Measurements from ENCODE around the gene B3GAT1.
"Not testable (repeated sequence)": the region's sequence is repeated elsewhere in the genome, so short reads cannot be mapped to it uniquely, and the experiment has no call there.

Gene B3GAT1

GRCh38 chr11:134355656-134356055 lies 56.4 kb downstream of the B3GAT1 start:
- no peak for DNase-seq (ENCODE audit: low read depth, low spot score)

DNA sequence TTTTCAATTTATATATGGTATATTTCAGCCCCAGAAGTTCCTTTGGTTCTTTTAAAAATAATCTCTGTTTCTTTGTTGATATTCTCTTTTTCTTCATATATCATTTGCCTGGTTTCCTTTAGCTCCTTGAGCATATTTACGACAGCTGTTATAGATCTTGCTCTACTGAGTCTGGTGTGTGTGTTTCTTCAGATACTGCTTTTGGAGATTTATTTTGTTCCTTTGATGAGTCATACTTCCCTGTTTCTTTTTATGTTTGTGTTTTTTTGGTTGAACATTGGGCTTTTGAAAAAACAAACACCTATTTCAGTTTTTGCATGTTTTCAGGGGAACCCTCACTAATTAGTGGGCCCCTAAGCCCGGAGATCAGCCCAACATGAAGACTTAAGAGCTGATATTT lies 56.9 kb downstream of the B3GAT1 start:
- no peak for DNase-seq (ENCODE audit: low read depth, low spot score)

GRCh38 chr11:134352111-134352510 lies 59.9 kb downstream of the B3GAT1 start:
- DNase-seq (ENCODE audit: low read depth, low spot score), result no peak

DNA sequence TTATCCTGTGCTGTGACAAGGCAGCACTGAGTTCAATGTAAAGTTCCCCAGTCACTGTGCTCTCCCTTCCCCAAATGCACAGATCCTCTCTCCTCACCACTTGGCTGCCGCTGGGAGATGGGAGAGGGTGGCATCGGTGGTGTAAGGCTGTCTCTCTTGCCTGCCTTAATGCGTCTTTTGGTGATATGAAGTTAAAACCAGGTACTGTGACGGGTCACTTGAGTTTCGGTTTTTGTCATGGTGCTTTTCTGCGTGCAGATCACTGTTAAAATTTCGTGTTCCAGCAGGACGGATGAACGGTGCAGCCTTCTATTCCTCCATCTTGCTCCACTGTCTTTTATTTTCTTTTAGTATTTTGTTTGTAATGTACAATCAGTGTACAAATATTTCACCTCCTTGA lies 61.7 kb downstream of the B3GAT1 start:
- DNase-seq (ENCODE audit: low read depth, low spot score), result no peak

GRCh38 chr11:134349802-134350355 lies 62.2 kb downstream of the B3GAT1 start:
- DNase-seq (ENCODE audit: low read depth, low spot score), result no peak

- no peak for DNase-seq (ENCODE audit: low read depth, low spot score)
Measured at GRCh38 chr11:134349109-134349801, 62.8 kb downstream of the B3GAT1 start.

GRCh38 chr11:134347441-134347840 lies 64.6 kb downstream of the B3GAT1 start:
- no peak for DNase-seq (ENCODE audit: low read depth, low spot score)

- no peak for DNase-seq (ENCODE audit: low read depth, low spot score)
Measured at GRCh38 chr11:134346976-134347350, 65.1 kb downstream of the B3GAT1 start.

DNA sequence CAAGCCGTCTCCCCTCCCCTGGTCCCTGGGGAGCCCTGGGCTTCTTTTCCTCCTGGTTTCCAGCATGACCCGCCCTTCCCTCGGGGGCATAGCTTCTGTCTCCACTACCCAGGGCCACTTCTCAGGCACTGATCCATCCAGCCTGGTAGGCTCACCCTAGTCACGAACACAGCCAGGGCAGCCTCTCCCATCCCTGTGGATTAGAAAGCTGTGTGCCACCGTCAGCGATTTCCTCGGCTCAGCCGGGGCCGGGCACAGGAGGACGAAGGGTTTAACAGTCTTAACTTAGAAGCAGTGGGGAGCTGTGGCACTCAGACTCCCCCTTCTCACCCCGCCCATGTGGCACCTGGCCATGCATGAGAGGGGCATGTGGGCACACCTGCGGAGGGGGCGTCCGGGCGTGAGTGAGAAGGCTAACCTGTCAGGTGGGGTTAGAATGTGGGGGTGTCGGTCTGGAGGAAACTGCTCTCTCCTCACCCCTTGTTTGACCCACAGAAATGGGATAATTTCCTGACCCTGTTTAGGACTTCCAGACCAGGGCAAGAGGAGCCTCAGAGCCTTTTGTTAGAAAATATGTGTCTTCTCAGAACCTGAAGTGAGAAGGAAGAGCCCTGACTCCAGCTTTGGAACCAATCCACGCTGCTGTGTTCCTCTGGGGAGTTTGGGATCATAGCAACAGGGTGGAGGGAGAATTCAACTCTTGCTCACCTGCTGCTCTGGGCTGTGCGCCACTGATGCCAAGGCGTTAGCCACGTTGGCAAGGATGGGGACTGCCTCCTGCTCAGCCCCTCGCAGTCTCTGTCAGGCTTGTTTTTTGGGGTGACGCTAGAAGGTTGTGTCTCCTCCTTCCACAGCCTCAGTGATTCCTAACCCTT lies 65.7 kb downstream of the B3GAT1 start:
- DNase-seq (ENCODE audit: low read depth, low spot score), result no peak

DNA sequence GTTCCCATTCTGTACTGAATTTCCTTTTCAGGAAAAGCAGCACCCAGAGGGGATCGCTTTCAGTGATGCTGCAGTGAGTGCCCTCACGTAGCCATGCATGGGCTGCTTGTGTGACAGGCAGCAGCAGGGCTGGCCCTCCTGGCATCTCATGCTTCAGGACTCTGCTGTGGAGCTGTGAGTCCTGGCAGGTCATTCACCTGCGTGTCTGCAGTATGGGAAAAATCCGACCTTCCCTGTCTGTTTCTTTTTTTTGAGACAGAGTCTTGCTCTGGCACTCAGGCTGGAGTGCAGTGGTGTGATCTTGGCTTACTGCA lies 66.8 kb downstream of the B3GAT1 start:
- no peak for DNase-seq (ENCODE audit: low read depth, low spot score)

DNA sequence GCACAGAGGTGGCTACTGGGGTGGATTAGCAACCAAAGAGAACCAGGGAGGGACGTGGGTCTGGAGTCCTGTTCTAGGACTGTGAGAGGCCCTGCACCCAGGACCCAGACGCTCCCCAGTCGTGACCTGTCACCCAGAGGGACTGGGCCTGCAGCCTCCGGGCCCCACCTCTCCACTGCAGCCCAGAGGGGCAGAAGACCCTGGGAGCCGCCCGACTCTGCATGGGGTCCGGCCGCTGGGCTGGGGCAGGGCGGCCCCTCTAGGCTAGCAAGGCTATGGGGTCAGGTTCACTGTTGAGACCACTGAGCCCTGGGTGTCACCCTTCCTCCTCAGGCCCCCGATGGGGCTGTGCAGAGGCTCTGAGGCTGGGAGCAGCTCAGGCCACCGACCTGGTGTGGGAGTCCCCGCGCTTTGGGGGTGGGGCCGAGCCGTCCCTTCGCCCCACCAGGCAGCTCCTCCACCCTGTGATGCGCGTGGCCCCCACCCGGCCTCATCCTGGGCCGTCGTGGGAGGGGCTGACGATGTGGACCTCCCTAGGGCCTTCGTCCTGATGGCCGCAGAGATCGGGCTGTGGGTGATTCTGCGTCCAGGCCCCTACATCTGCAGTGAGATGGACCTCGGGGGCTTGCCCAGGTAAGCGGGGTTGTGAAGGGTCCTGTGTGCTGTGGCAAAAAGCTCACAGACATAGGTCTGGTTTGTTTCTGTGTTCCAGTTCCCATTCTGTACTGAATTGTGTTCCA lies 67.4 kb downstream of the B3GAT1 start:
- DNase-seq (ENCODE audit: low read depth, low spot score), result not testable (repeated sequence)

DNA sequence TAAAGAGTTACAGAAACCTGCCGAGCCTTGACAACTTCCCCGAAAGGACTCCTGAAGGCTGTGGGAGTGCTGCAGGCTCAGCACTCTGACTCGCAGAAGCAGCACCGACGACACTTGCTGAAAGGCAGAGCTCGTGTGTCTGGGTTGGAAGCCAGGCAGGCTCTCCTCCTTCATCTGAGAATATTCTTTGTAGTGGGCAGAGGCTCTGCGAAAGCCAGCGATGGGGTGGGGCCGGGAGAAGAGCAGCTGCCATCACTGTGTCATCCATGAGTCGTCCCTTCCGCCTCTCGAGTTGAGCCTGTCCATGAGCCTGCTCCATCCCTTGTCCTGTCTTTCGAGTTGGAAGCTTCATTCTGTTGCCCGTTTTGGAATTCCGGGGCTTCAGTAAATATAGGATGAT lies 68.4 kb downstream of the B3GAT1 start:
- no peak for DNase-seq (ENCODE audit: low read depth, low spot score)

DNA sequence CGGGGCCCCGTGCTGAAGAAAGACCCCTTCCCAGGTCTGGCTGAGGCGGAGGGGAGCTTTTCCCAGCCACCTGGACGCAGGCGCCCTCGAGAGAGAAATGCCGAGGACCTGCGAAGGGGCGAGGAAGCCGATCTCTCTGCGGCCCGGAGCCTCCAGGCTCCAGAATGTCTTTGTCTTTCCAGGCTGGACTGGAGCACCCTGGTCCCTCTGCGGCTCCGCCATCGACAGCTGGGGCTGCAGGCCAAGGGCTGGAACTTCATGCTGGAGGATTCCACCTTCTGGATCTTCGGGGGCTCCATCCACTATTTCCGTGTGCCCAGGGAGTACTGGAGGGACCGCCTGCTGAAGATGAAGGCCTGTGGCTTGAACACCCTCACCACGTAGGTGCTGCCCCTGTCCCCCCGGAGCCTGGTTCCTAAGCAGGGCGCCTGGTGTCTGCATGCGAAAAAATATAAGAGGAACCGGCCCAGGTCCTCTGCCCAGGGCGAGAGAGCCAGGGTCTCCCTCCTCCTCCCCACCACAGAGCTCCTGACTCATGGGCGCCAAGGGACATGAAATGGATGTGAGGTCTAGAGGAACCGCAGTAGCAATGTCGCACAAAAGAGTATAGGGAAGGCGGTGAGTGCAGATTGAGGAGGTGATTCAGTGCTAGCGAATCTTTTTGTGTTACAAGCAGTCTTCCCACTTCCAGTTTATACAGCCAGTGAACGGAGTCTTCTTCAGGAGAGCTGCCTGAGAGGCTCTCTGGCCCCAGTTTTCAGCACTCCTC lies 69.3 kb downstream of the B3GAT1 start:
- DNase-seq (ENCODE audit: low read depth, low spot score), result no peak

DNA sequence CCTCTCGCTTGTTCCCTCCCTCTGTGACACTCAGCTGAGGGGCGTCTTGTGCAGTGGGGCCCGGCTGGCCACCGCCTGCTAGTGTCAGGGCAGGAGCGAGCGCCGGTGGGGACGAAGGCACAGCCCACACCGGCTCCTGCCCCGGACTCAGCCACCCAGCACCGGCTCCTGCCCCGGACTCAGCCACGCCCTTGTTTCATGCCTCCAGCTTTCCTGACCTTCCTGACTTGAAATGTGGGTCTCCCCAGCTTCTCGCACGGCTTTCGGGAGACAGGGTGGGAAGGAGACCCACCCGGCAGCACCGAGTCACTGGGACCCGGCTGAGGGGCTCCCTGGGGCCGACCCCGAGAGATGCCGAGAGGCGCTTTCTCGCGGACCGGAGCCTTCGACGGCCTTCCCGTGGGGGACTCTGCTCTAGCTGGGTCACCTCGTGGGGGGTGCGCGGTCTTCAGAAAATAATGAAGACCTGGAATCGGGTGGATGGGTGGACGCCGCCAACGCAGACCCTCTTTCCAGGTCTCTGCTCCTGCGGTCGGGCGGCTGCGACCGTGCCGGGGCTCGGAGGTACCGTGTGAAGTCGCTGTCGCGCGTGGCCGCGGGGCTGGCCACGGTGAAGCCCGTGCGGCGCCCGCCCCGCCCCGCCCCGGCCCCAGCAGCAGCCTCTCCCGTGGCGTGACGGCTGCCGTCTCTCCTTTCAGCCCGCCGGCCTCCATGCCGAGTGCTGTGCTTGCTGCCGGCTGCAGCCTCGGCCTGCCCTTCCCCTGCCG lies 70.1 kb downstream of the B3GAT1 start:
- no peak for DNase-seq (ENCODE audit: low read depth, low spot score)

- no peak for DNase-seq (ENCODE audit: low read depth, low spot score)
Measured at GRCh38 chr11:134340354-134340964, 71.6 kb downstream of the B3GAT1 start.

DNA sequence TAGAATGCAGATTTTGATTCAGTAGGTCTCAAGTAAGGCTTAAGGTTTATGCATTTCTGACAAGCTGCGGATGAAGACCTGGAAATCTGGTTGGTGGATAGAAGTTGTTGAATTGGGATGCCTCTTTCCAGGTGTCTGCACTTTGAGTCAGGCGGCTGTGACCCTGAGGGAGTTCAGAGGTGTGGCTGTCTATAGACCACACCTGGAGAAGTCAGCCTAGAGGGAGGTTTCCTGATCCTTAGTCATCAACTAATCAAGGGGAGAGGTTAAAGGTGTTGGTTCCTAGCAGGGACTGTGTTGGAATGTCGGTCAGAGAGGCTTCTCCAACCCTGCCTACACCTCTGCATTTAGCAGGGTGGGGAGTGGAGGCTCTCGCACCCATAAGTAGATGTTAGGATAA lies 72.3 kb downstream of the B3GAT1 start:
- DNase-seq (ENCODE audit: low read depth, low spot score), result no peak

DNA sequence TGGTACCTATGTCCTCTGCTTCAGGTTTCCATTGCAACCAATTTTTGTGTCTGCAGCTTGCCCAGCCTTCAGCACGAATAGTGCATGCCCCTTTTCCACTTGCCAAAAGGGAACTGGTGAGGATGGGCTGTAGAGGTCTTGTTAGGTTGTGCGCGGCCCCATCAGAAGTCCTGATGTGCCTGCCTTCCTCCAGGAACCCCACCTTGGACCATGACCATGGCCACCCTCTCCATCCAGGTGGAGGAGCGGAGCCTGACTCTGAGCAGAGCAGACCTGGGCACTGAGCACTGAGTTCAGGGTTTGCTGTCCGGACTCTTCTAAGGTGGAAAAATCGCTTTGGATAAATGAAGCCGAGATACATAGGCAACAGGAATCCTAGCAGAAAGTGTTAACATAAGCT lies 73.4 kb downstream of the B3GAT1 start:
- DNase-seq (ENCODE audit: low read depth, low spot score), result no peak

DNA sequence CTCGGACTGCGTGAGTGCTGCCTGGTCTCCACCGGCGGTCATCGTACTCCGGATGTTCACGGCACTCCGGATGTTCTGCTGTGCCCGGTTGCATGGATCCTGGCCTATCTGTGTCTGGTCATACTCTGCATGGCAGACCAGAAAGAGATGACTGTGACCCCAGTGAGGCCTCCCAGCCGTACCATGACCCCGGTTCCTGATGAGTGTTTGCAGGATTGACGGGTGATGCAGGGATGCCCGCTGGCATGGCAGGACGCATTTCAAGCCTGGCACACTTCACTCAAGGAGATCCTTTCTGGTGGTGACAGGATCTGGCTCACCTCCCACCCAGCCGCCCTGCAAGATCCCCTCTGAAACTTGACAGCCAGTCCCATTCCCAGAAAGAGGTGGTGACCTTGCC lies 74.0 kb downstream of the B3GAT1 start:
- no peak for DNase-seq (ENCODE audit: low read depth, low spot score)

GRCh38 chr11:134337051-134337450 lies 75.0 kb downstream of the B3GAT1 start:
- no peak for DNase-seq (ENCODE audit: low read depth, low spot score)

- DNase-seq (ENCODE audit: low read depth, low spot score), result no peak
Measured at GRCh38 chr11:134334796-134335571, 77.1 kb downstream of the B3GAT1 start.
